ENCODE measurements around the gene AMOT.
A peak's percentile ranks its signal among the peaks of the same experiment; 100 is the strongest.

Gene AMOT

DNA sequence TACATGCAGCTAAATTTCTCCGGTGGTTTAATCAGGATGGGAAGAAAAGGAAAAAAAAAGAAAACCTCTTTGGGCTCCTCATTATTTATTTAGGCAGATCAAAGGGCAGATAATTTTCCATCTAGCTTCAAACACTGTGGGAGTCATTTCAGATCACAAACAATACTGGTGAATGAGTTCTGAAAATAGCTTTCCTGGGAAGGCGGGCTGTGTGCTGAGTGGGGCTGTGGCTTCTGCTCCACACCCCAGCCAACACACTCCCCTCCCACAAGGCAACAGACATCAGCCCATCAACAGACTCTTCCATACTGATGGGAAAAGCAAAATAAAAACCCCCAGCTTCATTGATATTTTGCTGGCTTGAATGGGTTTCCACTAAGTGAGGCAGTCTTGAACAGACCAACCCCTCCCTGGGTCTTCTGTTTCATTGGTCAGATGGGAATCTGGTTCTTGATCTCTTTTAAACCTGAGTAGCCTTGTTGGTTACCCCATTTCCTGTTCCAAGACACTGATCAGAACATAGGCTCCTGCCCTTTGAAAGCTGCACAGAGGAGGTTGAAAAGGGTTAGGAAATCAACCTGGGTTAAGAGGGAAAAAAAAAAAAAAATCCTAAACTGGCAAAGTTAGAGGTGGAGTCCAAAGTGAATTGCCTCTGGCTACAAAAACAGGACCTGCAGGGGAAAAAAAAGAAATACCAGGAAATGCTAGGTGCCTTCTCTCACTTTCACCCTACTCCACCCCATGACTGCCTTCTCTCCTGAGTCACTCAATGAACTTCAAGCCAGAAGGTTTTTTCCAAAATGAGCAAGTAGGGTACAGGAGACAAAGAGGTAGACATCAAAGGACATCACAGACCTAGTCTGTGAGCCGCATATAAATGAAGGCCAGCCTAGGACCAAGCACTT, 20.0 kb downstream of the AMOT start:
- in situ Hi-C loops (cut with HindIII; ENCODE audit: low sequenced_read_pairs), result no loop called here
- H3K4me3 ChIP-seq (ENCODE audit: low read depth, low read length), result no peak overlapping the region
- DNase-seq (ENCODE audit: low read depth, low spot score), result no peak
- TF ChIP-seq, protein P1, sequence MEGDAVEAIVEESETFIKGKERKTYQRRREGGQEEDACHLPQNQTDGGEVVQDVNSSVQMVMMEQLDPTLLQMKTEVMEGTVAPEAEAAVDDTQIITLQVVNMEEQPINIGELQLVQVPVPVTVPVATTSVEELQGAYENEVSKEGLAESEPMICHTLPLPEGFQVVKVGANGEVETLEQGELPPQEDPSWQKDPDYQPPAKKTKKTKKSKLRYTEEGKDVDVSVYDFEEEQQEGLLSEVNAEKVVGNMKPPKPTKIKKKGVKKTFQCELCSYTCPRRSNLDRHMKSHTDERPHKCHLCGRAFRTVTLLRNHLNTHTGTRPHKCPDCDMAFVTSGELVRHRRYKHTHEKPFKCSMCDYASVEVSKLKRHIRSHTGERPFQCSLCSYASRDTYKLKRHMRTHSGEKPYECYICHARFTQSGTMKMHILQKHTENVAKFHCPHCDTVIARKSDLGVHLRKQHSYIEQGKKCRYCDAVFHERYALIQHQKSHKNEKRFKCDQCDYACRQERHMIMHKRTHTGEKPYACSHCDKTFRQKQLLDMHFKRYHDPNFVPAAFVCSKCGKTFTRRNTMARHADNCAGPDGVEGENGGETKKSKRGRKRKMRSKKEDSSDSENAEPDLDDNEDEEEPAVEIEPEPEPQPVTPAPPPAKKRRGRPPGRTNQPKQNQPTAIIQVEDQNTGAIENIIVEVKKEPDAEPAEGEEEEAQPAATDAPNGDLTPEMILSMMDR (IDR thresholded peaks at IDR 0.05; ENCODE audit: low read depth, low read length), result no peak

DNA sequence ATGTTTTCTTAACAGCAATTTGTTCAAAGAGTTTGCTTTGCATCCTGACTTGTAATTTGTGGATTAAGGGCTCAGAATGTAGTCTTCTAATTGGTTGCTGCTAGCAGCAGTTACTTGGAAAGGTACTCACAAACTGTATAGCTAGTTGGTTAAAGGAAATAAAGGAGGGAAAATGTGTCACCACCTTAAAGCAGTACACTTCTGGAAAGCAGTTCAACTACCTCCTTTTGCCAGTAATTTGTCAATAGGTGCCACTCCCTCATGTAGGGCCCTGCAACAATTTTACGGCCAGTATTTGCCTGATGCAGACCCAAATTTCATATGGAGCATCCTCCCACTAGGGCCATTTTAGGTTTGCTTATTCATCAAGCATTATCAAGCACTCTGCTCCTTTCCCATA, 20.8 kb downstream of the AMOT start:
- TF ChIP-seq, protein P1 (IDR thresholded peaks at IDR 0.05; ENCODE audit: low read depth, low read length), result no peak
- in situ Hi-C loops (cut with HindIII; ENCODE audit: low sequenced_read_pairs), result no loop called here
- DNase-seq (ENCODE audit: low read depth, low spot score), result no peak
- H3K4me3 ChIP-seq (ENCODE audit: low read depth, low read length), result no peak overlapping the region

DNA sequence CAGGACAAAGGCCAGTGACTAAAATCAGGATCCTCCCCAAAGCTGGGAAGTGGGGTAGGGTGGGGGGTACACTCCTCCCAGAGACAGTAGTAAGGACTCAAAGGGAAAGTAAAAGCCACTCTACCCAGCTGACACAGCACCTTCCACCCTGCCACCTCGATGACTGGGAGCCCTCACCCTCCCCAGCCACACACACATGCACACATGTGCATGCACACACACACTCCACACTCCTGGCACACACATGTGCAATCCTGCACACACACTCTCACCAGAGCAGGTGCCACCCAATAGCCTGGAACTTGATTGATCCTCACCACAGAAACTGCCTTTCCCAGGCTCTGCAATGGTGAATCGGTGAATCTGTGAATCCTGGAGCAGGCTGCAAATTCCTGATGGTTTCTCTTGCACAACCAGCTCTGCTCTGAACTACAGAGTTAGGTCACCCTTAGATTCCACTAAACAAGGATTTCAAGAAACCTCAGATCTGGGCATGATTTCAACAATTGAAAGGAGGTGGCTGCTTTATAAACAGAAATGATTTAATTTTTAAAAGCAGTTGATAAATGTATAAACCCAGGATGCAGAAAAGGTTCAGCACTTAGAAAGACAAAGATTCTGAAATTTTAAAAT, 21.5 kb downstream of the AMOT start:
- peak; percentile 77 for DNase-seq (ENCODE audit: low read depth, low spot score)
- TF ChIP-seq, protein P1 (IDR thresholded peaks at IDR 0.05; ENCODE audit: low read depth, low read length), result no peak
- in situ Hi-C loops (cut with HindIII; ENCODE audit: low sequenced_read_pairs), result no loop called here
- H3K4me3 ChIP-seq (ENCODE audit: low read depth, low read length), result no peak overlapping the region

DNA sequence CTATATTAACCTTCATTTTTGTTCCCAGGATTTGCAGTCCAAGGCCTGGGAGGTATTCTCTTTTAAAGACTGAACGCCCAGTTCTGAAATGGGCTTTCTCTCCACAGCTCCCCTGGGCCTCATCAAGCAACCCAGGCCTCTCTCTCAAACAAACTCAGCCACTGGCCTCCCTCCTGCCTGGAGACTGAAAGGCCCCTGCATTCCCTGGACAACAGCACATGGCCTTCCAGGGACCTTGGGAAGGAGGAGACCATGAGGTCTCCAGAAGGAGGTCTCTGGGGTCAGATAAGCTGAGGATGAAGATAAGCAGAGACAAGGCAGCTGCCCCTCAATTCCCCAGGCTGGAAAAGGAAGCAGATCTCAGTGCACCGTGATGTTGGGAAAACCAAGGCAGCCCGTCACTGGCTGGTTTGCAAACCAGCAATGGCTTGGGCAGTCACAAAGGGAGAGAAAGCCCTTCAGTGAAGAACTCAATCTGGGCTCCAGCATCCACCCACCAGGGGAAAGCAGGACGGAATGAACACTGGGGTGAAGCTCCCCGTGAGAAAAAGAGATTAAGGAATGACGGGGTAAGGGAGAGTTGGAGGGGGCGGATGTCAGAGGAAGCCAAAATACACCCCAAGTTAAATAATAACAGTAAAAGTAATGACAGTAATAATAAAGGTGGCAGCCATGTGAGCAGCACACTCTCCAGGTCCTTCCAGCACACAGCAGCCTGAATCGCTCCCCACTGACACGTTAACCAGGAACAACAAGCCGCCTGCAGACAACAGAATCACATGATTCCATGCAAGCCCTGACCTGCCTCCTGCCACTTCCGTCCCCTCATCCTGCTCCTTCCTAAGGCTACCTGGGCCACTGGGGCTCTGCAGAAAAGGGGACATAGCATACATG, 22.3 kb downstream of the AMOT start:
- TF ChIP-seq, protein P1 (IDR thresholded peaks at IDR 0.05; ENCODE audit: low read depth, low read length), result no peak
- no peak overlapping the region for H3K4me3 ChIP-seq (ENCODE audit: low read depth, low read length)
- in situ Hi-C loops (cut with HindIII; ENCODE audit: low sequenced_read_pairs), result no loop called here
- no peak for DNase-seq (ENCODE audit: low read depth, low spot score)

DNA sequence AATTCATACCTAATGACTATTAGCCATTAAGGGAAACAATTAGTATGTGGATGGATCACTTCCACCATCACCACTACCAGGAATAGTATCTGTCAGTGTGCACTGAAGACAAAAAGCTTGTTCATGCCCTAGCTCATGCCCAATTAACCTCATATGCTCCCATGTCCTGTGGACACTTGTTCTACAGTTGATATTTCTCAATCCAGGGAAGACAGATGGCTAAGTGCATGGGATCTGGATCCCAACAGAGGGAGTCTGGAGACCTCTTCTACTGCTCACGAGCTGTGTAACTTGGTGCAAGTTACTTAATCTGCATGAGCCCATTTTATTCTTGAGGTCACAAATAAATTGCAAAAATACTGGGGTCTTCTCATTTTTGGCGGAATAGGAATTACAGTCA, 23.7 kb downstream of the AMOT start:
- in situ Hi-C loops (cut with HindIII; ENCODE audit: low sequenced_read_pairs), result no loop called here
- no peak overlapping the region for H3K4me3 ChIP-seq (ENCODE audit: low read depth, low read length)
- TF ChIP-seq, protein P1 (IDR thresholded peaks at IDR 0.05; ENCODE audit: low read depth, low read length), result no peak
- DNase-seq (ENCODE audit: low read depth, low spot score), result no peak

DNA sequence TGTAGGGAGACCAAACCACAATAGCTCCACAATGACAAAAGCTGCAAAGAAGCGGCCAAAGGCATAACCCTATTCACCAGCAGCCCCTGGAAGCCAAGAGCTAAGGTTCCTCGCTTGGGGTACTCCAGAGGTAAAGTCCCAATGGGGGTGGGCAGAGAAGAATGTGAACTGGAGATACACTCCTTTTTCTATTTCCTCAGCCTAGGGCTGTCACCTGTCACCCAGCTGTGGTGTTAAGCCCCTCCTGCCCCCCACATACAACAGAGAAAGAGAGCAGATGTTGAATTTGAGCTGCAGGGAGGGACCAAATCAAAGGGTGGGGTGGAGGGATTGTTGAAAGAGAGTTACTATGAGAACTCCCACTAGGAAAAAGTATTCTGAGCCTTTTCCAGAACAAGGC, 26.1 kb downstream of the AMOT start:
- TF ChIP-seq, protein P1 (IDR thresholded peaks at IDR 0.05; ENCODE audit: low read depth, low read length), result no peak
- no peak overlapping the region for H3K4me3 ChIP-seq (ENCODE audit: low read depth, low read length)
- in situ Hi-C loops (cut with HindIII; ENCODE audit: low sequenced_read_pairs), result no loop called here
- no peak for DNase-seq (ENCODE audit: low read depth, low spot score)

All from astrocyte of the spinal cord (primary cell).